Activated T-helper 1 cell treated with anti-CD3 and anti-CD28 coated beads, Interleukin-12 subunit alpha, Interleukin-12 subunit beta, Interleukin-2, Interleukin-4 antibody, amounts not matched to agents 30 ng/mL and 10 ng/mL and 1 ng/mL, durations not matched to agents 14 hours and 24 hours and 36 hours (primary cell): Measurements from ENCODE around the gene CA5A. TPM values are rescaled to one million over a fixed set of nuclear protein-coding genes. Genes with fewer than 3 reads are reported as not detected.
"Not testable (repeated sequence)": the region's sequence is repeated elsewhere in the genome, so short reads cannot be mapped to it uniquely, and the experiment has no call there.

Experiments used
- DNase-seq: peaks from one replicate; pipeline ENCODE4 v3.0.0; 2021; ENCODE audit warnings: low spot score
- H3K27ac Mint-ChIP-seq: one replicate; pipeline ENCODE4 v1.8.0; 2021; ENCODE audit warnings: mild to moderate bottlenecking, mixed read lengths
- H3K27me3 Mint-ChIP-seq: one replicate; pipeline ENCODE4 v1.8.0; 2022; ENCODE audit warnings: mild to moderate bottlenecking, moderate library complexity, mixed read lengths; ENCODE audit not compliant: insufficient read depth
- H3K36me3 Mint-ChIP-seq: one replicate; pipeline ENCODE4 v1.8.0; 2021; ENCODE audit warnings: low read depth, mixed read lengths
- H3K4me1 Mint-ChIP-seq: one replicate; pipeline ENCODE4 v1.8.0; 2021; ENCODE audit warnings: low read depth, mixed read lengths
- H3K4me3 Mint-ChIP-seq: one replicate; pipeline ENCODE4 v1.8.0; 2021; ENCODE audit warnings: mild to moderate bottlenecking, moderate library complexity, mixed read lengths
- H3K9me3 Mint-ChIP-seq: one replicate; pipeline ENCODE4 v1.8.0; 2021; ENCODE audit warnings: mixed read lengths
- intact Hi-C: fragments of 100-400 bp; cut with micrococcal nuclease; formaldehyde crosslinking; loops from one replicate; pipeline ENCODE4 v1.15.1; 2024
- total RNA-seq: library from RNA; stranded (reverse); gene quantifications from 2 replicates; pipeline ENCODE4 v1.2.3, GENCODE V29; 2022

Gene CA5A
- total RNA-seq, 1 donor from 2014 or later, result 0.13 TPM

- no peak overlapping the region for H3K4me3 Mint-ChIP-seq
- intact Hi-C loops, result no loop called here
- H3K9me3 Mint-ChIP-seq, result no peaks in the 10 kb centered on the region
These were observed 12.1 kb downstream of the CA5A start for GRCh38 chr16:87924041-87924810.

GRCh38 chr16:87922250-87922871, 14.0 kb downstream of the CA5A start:
- intact Hi-C loops, result no loop called here
- no peak overlapping the region for H3K4me3 Mint-ChIP-seq
- no peaks in the 10 kb centered on the region for H3K9me3 Mint-ChIP-seq
- peaks cover 12% of the 10 kb centered on the region for H3K4me1 Mint-ChIP-seq
- H3K36me3 Mint-ChIP-seq, result no peaks in the 10 kb centered on the region
- peaks cover 24% of the 10 kb centered on the region for H3K27me3 Mint-ChIP-seq
- DNase-seq, result no peak
- no peak overlapping the region for H3K27ac Mint-ChIP-seq

More at GRCh38 chr16:87924041-87924810, 12.1 kb downstream of the CA5A start:
- peaks cover 6% of the 10 kb centered on the region for H3K4me1 Mint-ChIP-seq
- H3K27me3 Mint-ChIP-seq, result peaks cover 22% of the 10 kb centered on the region
- H3K27ac Mint-ChIP-seq, result no peak overlapping the region
- no peaks in the 10 kb centered on the region for H3K36me3 Mint-ChIP-seq
- no peak for DNase-seq

- no peaks in the 10 kb centered on the region for H3K9me3 Mint-ChIP-seq
- intact Hi-C loops, result no loop called here
- no peak overlapping the region for H3K27ac Mint-ChIP-seq
- DNase-seq, result no peak
- H3K27me3 Mint-ChIP-seq, result peaks cover 20% of the 10 kb centered on the region
- no peak overlapping the region for H3K4me3 Mint-ChIP-seq
- no peaks in the 10 kb centered on the region for H3K36me3 Mint-ChIP-seq
- H3K4me1 Mint-ChIP-seq, result peaks cover 7% of the 10 kb centered on the region
These were observed 15.0 kb downstream of the CA5A start for GRCh38 chr16:87921236-87921773.

- no peak for DNase-seq
- no peaks in the 10 kb centered on the region for H3K9me3 Mint-ChIP-seq
- H3K27ac Mint-ChIP-seq, result no peak overlapping the region
- intact Hi-C loops, result no loop called here
- no peaks in the 10 kb centered on the region for H3K36me3 Mint-ChIP-seq
- no peak overlapping the region for H3K4me3 Mint-ChIP-seq
- H3K27me3 Mint-ChIP-seq, result peaks cover 11% of the 10 kb centered on the region
- H3K4me1 Mint-ChIP-seq, result peaks cover 5% of the 10 kb centered on the region
These were observed 16.7 kb downstream of the CA5A start for GRCh38 chr16:87919681-87919994.

GRCh38 chr16:87918866-87919680, 17.3 kb downstream of the CA5A start:
- no peaks in the 10 kb centered on the region for H3K36me3 Mint-ChIP-seq
- DNase-seq, result no peak
- intact Hi-C loops, result no loop called here
- H3K4me3 Mint-ChIP-seq, result no peak overlapping the region
- no peak overlapping the region for H3K27ac Mint-ChIP-seq
- H3K9me3 Mint-ChIP-seq, result no peaks in the 10 kb centered on the region
- peaks cover 8% of the 10 kb centered on the region for H3K27me3 Mint-ChIP-seq
- H3K4me1 Mint-ChIP-seq, result peaks cover 5% of the 10 kb centered on the region

- Mint-ChIP-seq H3K27ac (no peak overlapping the region), H3K36me3 (no peaks in the 10 kb centered on the region), H3K4me3 (no peak overlapping the region), H3K27me3 (peaks cover 10% of the 10 kb centered on the region), H3K9me3 (no peaks in the 10 kb centered on the region), H3K4me1 (peaks cover 5% of the 10 kb centered on the region)
- no peak for DNase-seq
- intact Hi-C loops, result no loop called here
These were observed 18.0 kb downstream of the CA5A start for GRCh38 chr16:87918338-87918737.

- intact Hi-C loops, result no loop called here
- Mint-ChIP-seq H3K27me3 (peaks cover 12% of the 10 kb centered on the region), H3K4me1 (peaks cover 5% of the 10 kb centered on the region), H3K4me3 (no peak overlapping the region), H3K27ac (no peak overlapping the region), H3K9me3 (no peaks in the 10 kb centered on the region), H3K36me3 (no peaks in the 10 kb centered on the region)
- no peak for DNase-seq
These were observed 18.8 kb downstream of the CA5A start for GRCh38 chr16:87917503-87917902.

- Mint-ChIP-seq H3K27me3 (peaks cover 10% of the 10 kb centered on the region), H3K27ac (no peak overlapping the region), H3K4me3 (no peak overlapping the region), H3K4me1 (peaks cover 5% of the 10 kb centered on the region), H3K36me3 (no peaks in the 10 kb centered on the region), H3K9me3 (no peaks in the 10 kb centered on the region)
- intact Hi-C loops, result no loop called here
- DNase-seq, result no peak
These were observed 21.5 kb downstream of the CA5A start for GRCh38 chr16:87914812-87915211.

- H3K4me3 Mint-ChIP-seq, H3K27ac Mint-ChIP-seq, DNase-seq, H3K36me3 Mint-ChIP-seq, intact Hi-C loops, H3K9me3 Mint-ChIP-seq, H3K4me1 Mint-ChIP-seq: not testable (repeated sequence)
- peaks cover 10% of the 10 kb centered on the region for H3K27me3 Mint-ChIP-seq
These were observed 22.2 kb downstream of the CA5A start for GRCh38 chr16:87914021-87914725.

GRCh38 chr16:87912691-87913090, 23.6 kb downstream of the CA5A start:
- H3K4me1 Mint-ChIP-seq, H3K27ac Mint-ChIP-seq, H3K9me3 Mint-ChIP-seq, intact Hi-C loops, H3K36me3 Mint-ChIP-seq, H3K27me3 Mint-ChIP-seq, DNase-seq, H3K4me3 Mint-ChIP-seq: not testable (repeated sequence)

GRCh38 chr16:87911106-87911763, 25.1 kb downstream of the CA5A start:
- H3K27ac Mint-ChIP-seq, H3K4me3 Mint-ChIP-seq, DNase-seq, H3K36me3 Mint-ChIP-seq, intact Hi-C loops, H3K27me3 Mint-ChIP-seq, H3K9me3 Mint-ChIP-seq: not testable (repeated sequence)
- peaks cover 15% of the 10 kb centered on the region for H3K4me1 Mint-ChIP-seq
